GM19099 (cell line): ENCODE data around the gene MTHFSD.

Experiments used
- POLR2A ChIP-seq: IDR thresholded peaks from 3 replicates; pipeline ENCODE4 v1.6.1; 2011; ENCODE audit warnings: low read depth; ENCODE audit not compliant: insufficient read length; ENCODE audit errors: extremely low read depth

Gene MTHFSD

GRCh38 chr16:86549893-86550190, 5.2 kb downstream of the MTHFSD start:
- no peak for TF ChIP-seq POLR2A

DNA sequence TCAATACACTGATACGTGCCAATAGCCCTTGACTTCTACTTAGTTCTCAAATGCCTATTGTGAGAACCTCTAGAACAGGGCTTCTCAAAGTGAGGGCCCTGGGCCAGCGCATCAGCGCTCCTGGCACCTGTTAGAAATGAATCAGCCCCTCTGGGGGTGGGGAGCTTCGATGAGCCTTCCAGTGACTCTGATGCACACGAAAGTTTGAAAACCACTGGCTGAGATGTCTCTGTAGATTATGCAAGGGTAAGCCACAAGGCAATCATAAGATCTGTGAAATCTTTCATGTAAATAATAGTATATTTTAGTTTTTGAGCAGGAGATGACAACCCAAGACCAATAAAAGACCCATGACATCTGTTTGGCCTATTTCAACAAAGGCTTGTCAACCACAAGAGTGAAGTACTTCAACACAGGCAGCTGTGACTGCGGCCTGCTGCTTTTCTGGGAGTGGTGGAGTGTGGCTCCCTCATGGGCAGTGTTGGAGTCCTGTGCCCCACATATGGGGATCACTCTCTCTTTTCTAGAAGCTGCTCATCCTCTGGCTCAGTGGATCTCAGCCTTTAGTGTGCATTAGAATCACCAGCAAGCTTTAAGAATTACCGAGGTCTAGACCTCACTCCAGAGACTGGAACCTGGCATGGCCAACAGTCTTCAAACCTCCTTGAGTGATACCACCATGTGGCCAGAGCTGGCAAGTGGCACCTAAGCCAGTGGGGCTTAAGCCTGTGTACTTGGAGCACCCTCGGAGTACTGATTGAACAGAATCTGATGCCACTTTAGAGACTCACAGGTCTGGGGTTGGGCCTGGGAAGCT, 5.8 kb downstream of the MTHFSD start:
- TF ChIP-seq POLR2A, result no peak

DNA sequence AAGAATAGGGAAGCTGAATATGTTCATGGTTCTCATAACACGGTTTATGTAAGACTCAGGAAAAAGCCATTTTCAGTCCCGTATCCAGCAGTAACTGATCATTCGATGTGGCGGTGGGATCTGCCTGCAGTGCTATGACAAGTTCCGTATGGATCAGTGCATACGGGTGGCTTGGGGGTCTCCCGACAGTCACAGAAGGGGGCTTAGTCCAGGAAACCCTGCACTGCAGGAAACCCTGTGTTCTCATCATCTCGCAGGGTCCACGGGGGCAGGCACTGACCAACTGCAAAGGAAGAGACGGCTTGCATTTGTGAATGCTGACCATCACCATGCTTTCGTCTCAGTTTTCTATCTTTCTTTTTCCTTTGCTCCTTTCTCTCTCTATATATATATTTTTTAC, 7.7 kb downstream of the MTHFSD start:
- TF ChIP-seq POLR2A, result no peak

DNA sequence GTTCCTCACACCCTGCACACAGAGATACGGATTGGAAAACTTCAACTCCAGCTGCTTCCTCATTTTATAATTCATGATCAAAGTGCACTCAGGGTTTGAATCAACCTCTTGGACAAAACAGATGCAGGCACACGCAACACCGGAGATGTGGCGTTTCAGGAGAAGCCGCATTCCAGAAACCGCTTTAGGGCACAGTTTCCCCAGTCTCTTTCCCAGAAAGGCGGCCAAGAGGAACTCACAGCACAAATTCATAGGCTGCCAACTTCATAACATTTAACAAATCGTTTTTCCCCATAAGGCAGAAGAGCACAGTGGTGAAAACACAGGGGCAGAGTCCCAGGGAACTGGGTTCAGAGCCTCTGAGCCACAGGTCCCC, 8.4 kb downstream of the MTHFSD start:
- TF ChIP-seq POLR2A, result no peak

GRCh38 chr16:86545954-86546637, 8.9 kb downstream of the MTHFSD start:
- TF ChIP-seq POLR2A, result no peak

GRCh38 chr16:86545481-86545880, 9.6 kb downstream of the MTHFSD start:
- no peak for TF ChIP-seq POLR2A

DNA sequence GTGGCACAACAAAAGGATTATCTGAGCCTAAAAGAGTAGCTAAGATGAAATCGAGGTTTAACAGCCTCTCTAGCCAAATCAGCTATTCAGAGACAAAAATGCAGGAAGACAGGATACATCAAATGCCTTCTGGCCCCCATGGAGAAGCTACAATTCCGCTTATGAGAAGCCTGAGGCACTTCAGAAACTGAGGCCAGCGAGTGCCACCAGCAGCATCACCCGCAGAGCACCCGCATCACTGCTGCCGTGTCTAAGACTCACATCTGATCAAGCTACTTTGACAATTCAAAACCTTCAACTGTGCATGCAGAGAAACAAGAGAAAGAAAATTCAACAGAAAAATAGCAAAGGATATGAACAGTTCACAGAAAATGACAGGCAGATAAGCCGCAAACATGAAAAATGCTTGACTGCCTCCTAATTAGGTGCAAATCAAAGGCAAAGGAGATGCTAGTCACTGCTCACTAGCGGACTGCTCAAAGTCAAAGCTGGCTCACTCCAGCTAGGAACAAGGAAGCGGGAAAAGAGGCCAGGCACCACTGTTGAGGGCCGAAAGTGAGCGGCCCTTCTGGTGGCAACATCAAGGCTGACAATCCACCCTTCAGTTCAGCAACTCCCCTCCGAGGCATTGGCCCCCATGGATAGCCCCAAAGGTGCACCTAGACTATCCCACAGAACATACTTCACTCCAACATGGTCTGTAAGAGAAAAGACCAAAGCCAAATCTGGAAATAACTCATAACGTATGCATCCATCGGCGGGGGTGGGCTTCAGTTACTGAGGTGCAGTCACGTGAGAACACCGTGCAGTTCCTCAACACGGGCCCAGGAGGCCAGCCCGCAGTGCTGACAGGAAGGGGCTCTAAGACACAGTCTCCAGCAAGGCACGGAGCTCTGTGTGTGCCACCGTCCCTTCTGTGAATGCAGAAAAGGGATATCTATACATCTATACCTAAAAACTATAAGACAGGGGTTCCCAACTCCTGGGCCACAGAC, 12.0 kb downstream of the MTHFSD start:
- TF ChIP-seq POLR2A, result no peak

DNA sequence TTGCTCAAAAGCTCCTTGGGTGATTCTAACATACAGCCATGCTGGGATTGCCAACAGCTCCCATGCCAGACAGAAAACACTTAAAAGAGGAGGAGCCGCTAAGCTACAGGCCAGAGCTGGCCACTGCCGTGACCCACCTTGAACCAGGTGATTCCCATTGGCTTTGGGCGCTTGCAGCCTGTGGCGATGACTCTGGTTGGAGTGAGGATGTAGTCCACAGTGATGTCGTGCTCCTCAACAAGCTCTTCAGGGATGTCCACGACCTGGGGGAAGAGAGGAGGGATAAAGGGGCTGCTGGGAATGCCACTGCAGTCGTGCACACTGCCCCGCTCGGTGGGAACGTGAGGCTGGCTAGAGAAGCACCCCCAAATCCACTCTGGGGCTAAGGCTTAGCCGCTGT, 13.5 kb downstream of the MTHFSD start:
- TF ChIP-seq POLR2A, result no peak

GRCh38 chr16:86540894-86541293, 14.1 kb downstream of the MTHFSD start:
- no peak for TF ChIP-seq POLR2A

- no peak for TF ChIP-seq POLR2A
Observed at GRCh38 chr16:86538196-86538780, 16.7 kb downstream of the MTHFSD start.

DNA sequence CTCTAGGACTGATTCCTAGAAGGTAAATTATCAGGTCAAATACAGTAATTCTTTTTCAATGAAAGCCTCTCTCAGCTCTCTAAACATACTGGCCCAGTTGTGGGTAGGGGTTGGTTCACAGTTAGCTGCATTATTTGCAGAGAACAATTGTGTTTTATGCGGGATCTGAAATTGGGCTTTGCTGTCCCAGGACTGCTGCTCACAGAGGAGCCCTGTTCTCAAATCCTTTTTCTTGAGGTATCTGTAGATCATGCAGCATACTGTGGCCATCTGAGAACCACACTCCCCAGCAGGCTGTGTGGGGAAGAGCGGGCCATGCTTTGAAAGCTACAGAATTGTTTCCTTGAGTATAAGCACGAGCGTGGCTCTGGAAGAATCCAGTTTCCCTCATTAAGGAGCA, 17.5 kb downstream of the MTHFSD start:
- TF ChIP-seq POLR2A, result no peak

GRCh38 chr16:86536621-86537020, 18.4 kb downstream of the MTHFSD start:
- no peak for TF ChIP-seq POLR2A

DNA sequence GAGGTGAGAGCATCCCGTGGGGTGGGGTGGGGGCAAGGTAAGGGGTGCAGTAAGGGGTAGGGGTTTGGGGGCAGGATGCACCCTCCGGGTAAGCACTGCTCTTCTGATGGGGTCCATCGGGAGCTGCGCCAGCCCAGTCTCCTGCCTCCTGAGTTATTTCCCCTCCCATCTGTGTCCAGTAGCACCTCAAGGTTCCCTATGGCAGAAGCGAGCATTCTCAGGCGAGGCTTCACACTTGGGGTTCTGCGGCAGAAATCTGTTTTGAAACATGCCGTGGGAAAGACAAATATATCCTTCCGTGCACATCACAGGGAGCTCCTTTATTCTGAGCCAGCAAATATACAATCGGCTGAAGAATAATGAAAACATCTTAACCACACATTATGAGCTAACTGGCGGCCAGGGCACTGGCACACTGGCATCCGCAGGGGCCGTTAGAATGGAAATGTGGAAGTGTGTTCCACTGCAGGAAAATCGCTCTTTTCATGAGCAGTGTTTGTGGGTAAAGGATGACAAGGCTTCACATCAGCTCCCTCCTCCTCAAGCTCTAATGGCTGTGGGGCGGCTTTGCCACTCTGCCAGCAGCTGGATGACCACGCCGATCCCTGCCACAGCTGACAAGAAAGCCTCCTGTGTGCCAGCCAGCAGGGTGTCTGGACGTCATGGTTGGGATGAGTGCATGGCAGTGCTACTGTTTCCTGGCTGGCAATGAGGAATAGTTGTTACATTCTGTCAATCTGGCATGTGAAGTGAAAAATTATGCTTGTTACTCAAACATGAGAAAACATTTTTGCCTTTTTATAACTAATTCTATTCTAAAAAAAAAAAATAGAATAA, 20.0 kb downstream of the MTHFSD start:
- no peak for TF ChIP-seq POLR2A

GRCh38 chr16:86533767-86534351, 21.2 kb downstream of the MTHFSD start:
- TF ChIP-seq POLR2A, result no peak
